Measurements from ENCODE around the gene FBXO28. TPM values are rescaled to one million over a fixed set of nuclear protein-coding genes. Genes with fewer than 3 reads are reported as not detected.

The FBXO28 gene
- total RNA-seq, 1 donor from 2014 or later = 31.8 TPM

- no peak for DNase-seq (ENCODE audit: low spot score)
These were observed 43.4 kb downstream of the FBXO28 start for GRCh38 chr1:224157316-224157715.

- no peak for DNase-seq (ENCODE audit: low spot score)
These were observed 45.6 kb downstream of the FBXO28 start for GRCh38 chr1:224159541-224159940.

- DNase-seq (ENCODE audit: low spot score) = no peak
These were observed 46.3 kb downstream of the FBXO28 start for GRCh38 chr1:224160171-224160682.

- no peak for DNase-seq (ENCODE audit: low spot score)
These were observed 48.9 kb downstream of the FBXO28 start for GRCh38 chr1:224162768-224163167.

GRCh38 chr1:224163311-224163710 is 49.4 kb downstream of the FBXO28 start:
- DNase-seq (ENCODE audit: low spot score) = no peak

GRCh38 chr1:224168859-224169380 is 55.0 kb downstream of the FBXO28 start:
- no peak for DNase-seq (ENCODE audit: low spot score)

- DNase-seq (ENCODE audit: low spot score) = no peak
These were observed 55.9 kb downstream of the FBXO28 start for GRCh38 chr1:224169718-224170270.

GRCh38 chr1:224170343-224170742 is 56.4 kb downstream of the FBXO28 start:
- no peak for DNase-seq (ENCODE audit: low spot score)

- DNase-seq (ENCODE audit: low spot score) = no peak
These were observed 57.0 kb downstream of the FBXO28 start for GRCh38 chr1:224170748-224171478.

GRCh38 chr1:224172229-224172628 is 58.3 kb downstream of the FBXO28 start:
- no peak for DNase-seq (ENCODE audit: low spot score)

GRCh38 chr1:224173523-224173922 is 59.6 kb downstream of the FBXO28 start:
- DNase-seq (ENCODE audit: low spot score) = no peak

- no peak for DNase-seq (ENCODE audit: low spot score)
These were observed 61.7 kb downstream of the FBXO28 start for GRCh38 chr1:224175617-224176016.

GRCh38 chr1:224177356-224177999 is 63.6 kb downstream of the FBXO28 start:
- DNase-seq (ENCODE audit: low spot score) = no peak

- DNase-seq (ENCODE audit: low spot score) = no peak
These were observed 65.0 kb downstream of the FBXO28 start for GRCh38 chr1:224178894-224179293.

GRCh38 chr1:224180783-224181452 is 67.0 kb downstream of the FBXO28 start:
- no peak for DNase-seq (ENCODE audit: low spot score)

- no peak for DNase-seq (ENCODE audit: low spot score)
These were observed 67.5 kb downstream of the FBXO28 start for GRCh38 chr1:224181453-224181810.

- no peak for DNase-seq (ENCODE audit: low spot score)
These were observed 68.3 kb downstream of the FBXO28 start for GRCh38 chr1:224182057-224182865.

- peak; percentile 72 for DNase-seq (ENCODE audit: low spot score)
These were observed 69.1 kb downstream of the FBXO28 start, which contains the start of gene DEGS1 for GRCh38 chr1:224182866-224183590. DEGS1 (plus strand) TSS chr1:224183240; CDS start chr1:224183337, 97 bp downstream.

GRCh38 chr1:224183591-224184312 is 69.8 kb downstream of the FBXO28 start:
- peak; percentile 48 for DNase-seq (ENCODE audit: low spot score)

GRCh38 chr1:224185208-224185607 is 71.3 kb downstream of the FBXO28 start:
- no peak for DNase-seq (ENCODE audit: low spot score)
